H9 (cell line): Measurements from ENCODE around the gene TEX53. TPM values are rescaled to one million over a fixed set of nuclear protein-coding genes. Genes with fewer than 3 reads are reported as not detected.

Experiments
- DNase-seq: peaks from one replicate; pipeline ENCODE4 v3.0.0-alpha.2; 2017
- H2AFZ ChIP-seq: one replicate; pipeline ENCODE4 v1.6.1; 2013; ENCODE audit warnings: mild to moderate bottlenecking, low read length, control low read depth, moderate library complexity
- H2AK5ac ChIP-seq: 2 replicates; pipeline ENCODE4 v1.6.1; 2013; ENCODE audit warnings: low read length, control low read depth, mixed read lengths; ENCODE audit not compliant: insufficient read length
- H2BK120ac ChIP-seq: one replicate; pipeline ENCODE4 v1.6.1; 2013; ENCODE audit warnings: low read depth, mild to moderate bottlenecking, low read length, control low read depth, inconsistent platforms; ENCODE audit not compliant: poor library complexity, severe bottlenecking
- H2BK12ac ChIP-seq: 2 replicates; pipeline ENCODE4 v1.6.1; 2013; ENCODE audit warnings: low read length, control low read depth, mixed read lengths, low read depth; ENCODE audit not compliant: insufficient read length
- H2BK15ac ChIP-seq: 2 replicates; pipeline ENCODE4 v1.6.1; 2013; ENCODE audit warnings: low read depth, low read length, control low read depth
- H2BK20ac ChIP-seq: one replicate; pipeline ENCODE4 v1.6.1; 2013; ENCODE audit warnings: low read depth, mild to moderate bottlenecking, low read length, control low read depth, inconsistent platforms; ENCODE audit not compliant: poor library complexity, severe bottlenecking
- H2BK5ac ChIP-seq: 2 replicates; pipeline ENCODE4 v1.6.1; 2013; ENCODE audit warnings: low read length, control low read depth, mixed read lengths; ENCODE audit not compliant: insufficient read length
- H3K14ac ChIP-seq: 2 replicates; pipeline ENCODE4 v1.6.1; 2013; ENCODE audit warnings: low read length, control low read depth; ENCODE audit not compliant: insufficient read depth
- H3K18ac ChIP-seq: 2 replicates; pipeline ENCODE4 v1.6.1; 2013; ENCODE audit warnings: low read depth, mild to moderate bottlenecking, mixed read lengths, low read length, control low read depth; ENCODE audit not compliant: insufficient read length
- H3K23ac ChIP-seq: 2 replicates; pipeline ENCODE4 v1.6.1; 2013; ENCODE audit warnings: low read length, control low read depth, mixed read lengths, low read depth; ENCODE audit not compliant: insufficient read length
- H3K23me2 ChIP-seq: 2 replicates; pipeline ENCODE4 v1.6.1; 2013; ENCODE audit warnings: low read depth, mild to moderate bottlenecking, mixed read lengths, low read length, control low read depth; ENCODE audit not compliant: insufficient read length, poor library complexity, severe bottlenecking
- H3K27ac ChIP-seq: 2 replicates; pipeline ENCODE4 v1.5.1; 2013; ENCODE audit warnings: low read length, control low read depth, mixed read lengths, low read depth; ENCODE audit not compliant: insufficient read length
- H3K27me3 ChIP-seq: 2 replicates; pipeline ENCODE4 v1.6.1; 2013; ENCODE audit warnings: low read length, control low read depth, inconsistent platforms; ENCODE audit not compliant: insufficient read depth
- H3K4ac ChIP-seq: 2 replicates; pipeline ENCODE4 v1.6.1; 2013; ENCODE audit warnings: low read depth, mild to moderate bottlenecking, control low read depth, inconsistent platforms, low read length, moderate library complexity
- H3K4me1 ChIP-seq: 2 replicates; pipeline ENCODE4 v1.6.1; 2013; ENCODE audit warnings: low read length, control low read depth, inconsistent platforms; ENCODE audit not compliant: insufficient read depth
- H3K4me2 ChIP-seq: 2 replicates; pipeline ENCODE4 v1.6.1; 2013; ENCODE audit warnings: low read length, control low read depth, mixed read lengths; ENCODE audit not compliant: insufficient read length, insufficient read depth
- H3K56ac ChIP-seq: 2 replicates; pipeline ENCODE4 v1.6.1; 2013; ENCODE audit warnings: low read depth, mild to moderate bottlenecking, mixed read lengths, low read length, control low read depth; ENCODE audit not compliant: insufficient read length
- H3K79me1 ChIP-seq: 2 replicates; pipeline ENCODE4 v1.6.1; 2013; ENCODE audit warnings: low read depth, mild to moderate bottlenecking, moderate library complexity, low read length, control low read depth, inconsistent platforms; ENCODE audit not compliant: insufficient read depth, poor library complexity, severe bottlenecking
- H3K79me2 ChIP-seq: 2 replicates; pipeline ENCODE4 v1.6.1; 2013; ENCODE audit warnings: low read length, control low read depth, inconsistent platforms; ENCODE audit not compliant: insufficient read depth
- H3K9ac ChIP-seq: 2 replicates; pipeline ENCODE4 v1.6.1; 2013; ENCODE audit warnings: low read length, control low read depth, mixed read lengths; ENCODE audit not compliant: insufficient read length; ENCODE audit errors: extremely low read depth
- H3K9me3 ChIP-seq: one replicate; pipeline ENCODE4 v1.6.1; 2013; ENCODE audit warnings: low read depth, low read length, inconsistent platforms; ENCODE audit not compliant: control insufficient read depth
- H3T11ph ChIP-seq: one replicate; pipeline ENCODE4 v1.6.1; 2013; ENCODE audit warnings: mild to moderate bottlenecking, low read length, control low read depth, inconsistent platforms
- H4K20me1 ChIP-seq: one replicate; pipeline ENCODE4 v1.6.1; 2013; ENCODE audit not compliant: control insufficient read depth, insufficient read length, insufficient read depth
- H4K5ac ChIP-seq: 2 replicates; pipeline ENCODE4 v1.6.1; 2013; ENCODE audit warnings: low read depth, mild to moderate bottlenecking, mixed read lengths, low read length, control low read depth; ENCODE audit not compliant: insufficient read length
- H4K8ac ChIP-seq: replicated peaks from 2 replicates; pipeline ENCODE4 v1.6.1; 2013; ENCODE audit warnings: low read length, control low read depth, mixed read lengths, low read depth; ENCODE audit not compliant: insufficient read length
- H4K91ac ChIP-seq: 2 replicates; pipeline ENCODE4 v1.6.1; 2013; ENCODE audit warnings: low read depth, mild to moderate bottlenecking, moderate library complexity, mixed read lengths, low read length, control low read depth; ENCODE audit not compliant: insufficient read length
- H3K27ac Mint-ChIP-seq, 3 experiments: 2 replicates in 2 of 3; 3 replicates in 1 of 3; pipeline ENCODE4 v1.8.0; 2020 to 2021; ENCODE audit warnings: mixed read lengths in 3 of 3, mild to moderate bottlenecking in 1 of 3, moderate library complexity in 1 of 3
- H3K27me3 Mint-ChIP-seq: 2 replicates; pipeline ENCODE4 v1.8.0; 2021; ENCODE audit warnings: low read depth, mild to moderate bottlenecking, moderate library complexity, mixed read lengths
- H3K36me3 Mint-ChIP-seq, 3 experiments: 2 replicates in 2 of 3; 3 replicates in 1 of 3; pipeline ENCODE4 v1.8.0; 2020 to 2021; ENCODE audit warnings: low read depth in 3 of 3, mixed read lengths in 3 of 3; ENCODE audit not compliant: insufficient read depth in 1 of 3
- H3K4me1 Mint-ChIP-seq, 2 experiments: 2 replicates each; pipeline ENCODE4 v1.8.0; 2020; ENCODE audit warnings: mixed read lengths in 2 of 2
- H3K4me3 Mint-ChIP-seq, 2 experiments: 2 replicates in 1 of 2; 3 replicates in 1 of 2; pipeline ENCODE4 v1.8.0; 2020 to 2021; ENCODE audit warnings: mild to moderate bottlenecking in 2 of 2, mixed read lengths in 2 of 2, moderate library complexity in 1 of 2
- H3K9me3 Mint-ChIP-seq, 2 experiments: 2 replicates in 1 of 2; 3 replicates in 1 of 2; pipeline ENCODE4 v1.8.0; 2020; ENCODE audit warnings: mild to moderate bottlenecking in 2 of 2, mixed read lengths in 2 of 2, moderate library complexity in 1 of 2
- CTCF ChIP-seq: fragments of 200-600 bp; sonication (generic); conservative IDR thresholded peaks from 3 replicates; pipeline ENCODE4 v1.8.0; 2021; ENCODE audit warnings: antibody characterized with exemption, mild to moderate bottlenecking
- WGBS: extraction: QIAGEN DNeasy Blood & Tissue Kit; methylation state at CpG from one replicate; pipeline ENCODE4 v1.1.7; 2013; ENCODE audit warnings: missing lambda C conversion rate, low lambda C conversion rate, mixed read lengths; ENCODE audit not compliant: insufficient read length; ENCODE audit errors: extremely low coverage; 5-methylcytosine and 5-hydroxymethylcytosine counted together
- total RNA-seq: library from RNA; stranded (reverse); gene quantifications from 2 replicates; pipeline ENCODE4 v1.2.1, GENCODE V29; 2021

Gene TEX53
- total RNA-seq, 1 experiment from 2014 or later, result not detected

GRCh38 chr9:114676901-114677300, 19.3 kb upstream of the TEX53 start:
- Histone ChIP-seq H3K79me1 (no peaks in the 10 kb centered on the region), H3K56ac (no peak overlapping the region), H2AFZ (no peak overlapping the region), H3K79me2 (no peaks in the 10 kb centered on the region), H3K23me2 (no peaks in the 10 kb centered on the region), H4K91ac (no peak overlapping the region), H3K27me3 (no peaks in the 10 kb centered on the region), H3K9me3 (no peaks in the 10 kb centered on the region), H3K27ac (no peak overlapping the region), H3K14ac (no peak overlapping the region), H3K4me2 (no peak overlapping the region), H3K4me1 (no peaks in the 10 kb centered on the region), H4K20me1 (no peaks in the 10 kb centered on the region), H3K23ac (no peak overlapping the region), H2BK12ac (no peak overlapping the region), H3K9ac (no peak overlapping the region), H2BK5ac (no peak overlapping the region), H3K4ac (no peak overlapping the region), H4K5ac (no peak overlapping the region), H2BK15ac (no peak overlapping the region), H2AK5ac (no peak overlapping the region), H3T11ph (no peak overlapping the region), H3K18ac (no peak overlapping the region), H2BK20ac (no peak overlapping the region), H2BK120ac (no peak overlapping the region), H4K8ac (no peak overlapping the region)
- no peak for TF ChIP-seq CTCF
- peaks cover 13 to 14% of the 10 kb centered on the region in 2 experiments for H3K4me1 Mint-ChIP-seq
- H3K4me3 Mint-ChIP-seq, result no peak overlapping the region
- DNase-seq, result no peak
- H3K9me3 Mint-ChIP-seq, result no peaks in the 10 kb centered on the region; a peak in 1 of 5 replicates
- H3K36me3 Mint-ChIP-seq, result no peaks in the 10 kb centered on the region
- WGBS, result no CpG with 5 or more reads among the region's 4 CpGs
- no peak overlapping the region for H3K27ac Mint-ChIP-seq
- peaks cover 37% of the 10 kb centered on the region for H3K27me3 Mint-ChIP-seq
